HG02588 (cell line): ENCODE data around the gene GTF2IRD2.
"Not testable (repeated sequence)": the region's sequence is repeated elsewhere in the genome, so short reads cannot be mapped to it uniquely, and the experiment has no call there.

Source experiments
- ATAC-seq: cut with Tn5 transposase; IDR thresholded peaks from one replicate; pipeline ENCODE4 v1.9.1; 2021; ENCODE audit warnings: mild to moderate bottlenecking, moderate library complexity; ENCODE audit not compliant: unreplicated experiment

GTF2IRD2 gene

DNA sequence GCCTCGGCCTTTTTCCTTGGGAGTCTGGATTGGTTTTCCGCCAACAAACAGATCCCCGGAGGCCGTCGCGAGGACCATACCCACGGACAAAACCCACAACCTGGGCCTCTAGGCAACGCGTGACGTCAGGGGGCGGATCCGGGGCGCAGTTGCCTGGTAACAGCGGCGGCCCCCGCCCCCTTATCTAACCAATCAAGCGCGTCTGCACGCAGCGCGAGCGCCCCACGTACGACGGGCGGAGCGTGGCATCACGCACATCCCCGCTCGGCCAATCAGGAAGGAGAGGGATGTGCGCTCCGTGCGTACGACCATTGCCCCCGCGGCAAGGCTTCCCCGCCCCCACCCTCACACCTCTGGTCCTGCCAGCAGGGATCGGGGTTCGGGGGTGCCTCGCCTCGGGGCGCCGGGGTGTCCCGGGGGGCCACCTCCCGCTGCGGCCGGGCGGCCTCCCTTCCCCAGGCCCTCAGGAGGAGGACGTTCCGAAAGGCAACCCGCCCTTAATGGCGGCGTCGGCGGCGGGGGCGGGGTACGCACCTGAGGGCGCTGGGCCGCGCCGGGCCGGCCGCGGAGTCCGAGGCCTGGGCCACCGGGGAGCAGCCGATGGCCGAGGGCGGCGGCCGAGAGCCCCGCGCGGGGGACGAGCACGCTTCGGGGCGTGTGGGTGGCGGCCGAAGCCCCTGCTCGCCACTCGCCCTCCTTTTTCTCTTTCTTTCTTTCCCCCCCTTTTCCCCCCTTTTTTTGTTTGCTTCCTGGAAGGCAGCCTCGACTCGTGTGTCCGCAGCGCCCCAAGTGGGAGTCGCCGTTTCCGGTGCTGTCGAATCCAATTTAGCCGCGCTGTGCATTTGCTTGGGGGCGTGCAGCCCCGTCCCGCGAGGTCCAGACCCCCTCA lies at the start of gene GTF2IRD2:
TSS of gene GTF2IRD2 (minus strand) at position 773 of the 889 bp plus-strand sequence. CDS start 15,227 bp downstream, outside the sequence.
- ATAC-seq: peak; percentile 84

DNA sequence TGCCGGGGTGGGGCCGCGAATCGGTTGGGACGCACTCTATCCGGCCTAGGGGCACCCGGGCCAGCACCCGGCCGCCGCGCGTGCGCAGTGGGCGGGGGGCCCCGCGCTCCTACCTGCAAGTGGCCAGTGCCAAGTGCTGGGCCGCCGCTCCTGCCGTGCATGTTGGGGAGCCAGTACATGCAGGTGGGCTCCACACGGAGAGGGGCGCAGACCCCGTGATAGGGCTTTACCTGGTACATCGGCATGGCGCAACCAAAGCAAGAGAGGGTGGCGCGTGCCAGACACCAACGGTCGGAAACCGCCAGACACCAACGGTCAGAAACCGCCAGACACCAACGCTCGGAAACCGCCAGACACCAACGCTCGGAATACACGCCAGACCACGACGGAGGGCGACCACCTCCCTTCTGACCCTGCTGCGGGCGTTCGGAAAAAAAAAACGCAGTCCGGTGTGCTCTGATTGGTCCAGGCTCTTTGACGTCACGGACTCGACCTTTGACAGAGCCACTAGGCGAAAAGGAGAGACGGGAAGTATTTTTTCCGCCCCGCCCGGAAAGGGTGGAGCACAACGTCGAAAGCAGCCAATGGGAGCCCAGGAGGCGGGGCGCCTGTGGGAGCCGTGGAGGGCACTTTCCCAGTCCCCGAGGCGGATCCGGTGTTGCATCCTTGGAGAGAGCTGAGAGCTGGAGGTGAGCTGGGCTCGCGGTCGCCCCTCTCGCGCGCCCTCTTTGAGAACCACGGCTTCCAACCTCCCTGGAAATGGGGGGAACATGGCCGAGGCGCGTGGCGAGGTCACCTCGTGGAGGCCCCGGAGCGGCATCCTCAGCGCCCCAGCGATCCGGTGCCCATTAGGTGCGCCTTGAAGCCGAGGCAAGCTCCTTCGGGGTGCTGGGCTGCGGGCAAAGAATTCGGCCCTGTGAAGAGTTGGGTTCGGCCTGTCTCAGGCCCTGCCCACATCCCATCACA lies 39.0 kb upstream of the GTF2IRD2 start:
- peak; percentile 78 for ATAC-seq

DNA sequence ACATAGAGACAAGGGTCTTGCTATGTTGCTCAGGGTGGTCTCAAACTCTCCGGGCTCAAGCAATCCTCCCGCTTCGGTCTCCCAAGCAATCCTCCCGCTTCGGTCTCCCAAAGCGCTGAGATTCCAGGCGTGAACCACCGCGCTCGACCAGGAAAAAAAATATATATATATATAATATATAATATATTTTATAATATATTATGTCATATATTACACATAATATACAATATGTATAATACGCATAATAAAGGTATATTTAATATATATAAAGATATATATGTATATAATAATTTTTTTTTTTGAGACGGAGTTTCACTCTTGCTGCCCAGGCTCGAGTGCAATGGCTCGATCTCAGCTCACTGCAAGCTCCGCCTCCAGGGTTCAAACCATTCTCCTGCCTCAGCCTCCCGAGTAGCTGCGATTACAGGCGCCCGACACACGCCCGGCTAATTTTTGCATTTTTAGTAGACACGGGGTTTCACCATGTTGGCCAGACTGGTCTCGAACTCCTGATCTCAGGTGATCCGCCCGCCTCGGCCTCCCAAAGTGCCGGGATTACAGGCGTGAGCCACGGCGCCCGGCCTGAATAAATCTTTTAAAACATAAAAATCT lies 38.2 kb upstream of the GTF2IRD2 start:
- ATAC-seq: not testable (repeated sequence)

DNA sequence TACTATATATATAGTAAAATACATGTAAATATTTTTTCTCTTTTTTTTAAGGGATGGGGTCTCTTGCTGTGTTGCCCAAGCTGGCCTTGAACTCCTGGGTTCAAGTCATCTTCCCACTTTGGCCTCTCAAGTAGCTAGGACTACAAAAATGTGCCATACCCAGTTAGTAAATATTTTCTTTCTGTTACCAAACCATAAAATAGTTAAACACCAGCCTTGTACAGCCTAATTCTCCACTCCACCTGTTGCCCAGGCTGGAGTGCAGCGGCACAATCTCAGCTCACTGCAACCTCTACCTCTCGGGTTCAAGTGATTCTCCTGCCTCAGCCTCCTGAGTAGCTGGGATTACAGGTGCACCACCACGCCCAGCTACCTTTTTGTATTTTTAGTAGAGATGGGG lies 33.9 kb upstream of the GTF2IRD2 start:
- ATAC-seq: not testable (repeated sequence)

DNA sequence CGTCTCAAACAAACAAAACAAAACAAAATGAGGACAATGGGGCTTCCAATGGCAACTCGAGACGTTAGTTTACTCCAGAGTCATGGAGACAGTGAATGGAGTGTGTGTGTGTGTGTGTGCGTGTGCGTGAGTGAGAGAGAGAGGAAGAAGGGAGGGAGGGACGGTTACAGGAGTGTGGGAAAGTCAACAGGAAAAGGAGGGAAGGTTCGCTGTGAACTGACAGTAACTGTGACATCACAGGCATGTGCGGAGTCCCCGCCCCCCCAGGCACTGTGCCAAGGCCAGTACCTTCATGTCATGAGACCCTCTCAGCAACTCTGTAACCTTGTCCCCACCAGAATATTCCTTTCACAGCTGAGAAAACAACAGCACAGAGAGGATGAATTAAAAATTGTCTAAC lies 30.7 kb upstream of the GTF2IRD2 start:
- ATAC-seq: not testable (repeated sequence)

DNA sequence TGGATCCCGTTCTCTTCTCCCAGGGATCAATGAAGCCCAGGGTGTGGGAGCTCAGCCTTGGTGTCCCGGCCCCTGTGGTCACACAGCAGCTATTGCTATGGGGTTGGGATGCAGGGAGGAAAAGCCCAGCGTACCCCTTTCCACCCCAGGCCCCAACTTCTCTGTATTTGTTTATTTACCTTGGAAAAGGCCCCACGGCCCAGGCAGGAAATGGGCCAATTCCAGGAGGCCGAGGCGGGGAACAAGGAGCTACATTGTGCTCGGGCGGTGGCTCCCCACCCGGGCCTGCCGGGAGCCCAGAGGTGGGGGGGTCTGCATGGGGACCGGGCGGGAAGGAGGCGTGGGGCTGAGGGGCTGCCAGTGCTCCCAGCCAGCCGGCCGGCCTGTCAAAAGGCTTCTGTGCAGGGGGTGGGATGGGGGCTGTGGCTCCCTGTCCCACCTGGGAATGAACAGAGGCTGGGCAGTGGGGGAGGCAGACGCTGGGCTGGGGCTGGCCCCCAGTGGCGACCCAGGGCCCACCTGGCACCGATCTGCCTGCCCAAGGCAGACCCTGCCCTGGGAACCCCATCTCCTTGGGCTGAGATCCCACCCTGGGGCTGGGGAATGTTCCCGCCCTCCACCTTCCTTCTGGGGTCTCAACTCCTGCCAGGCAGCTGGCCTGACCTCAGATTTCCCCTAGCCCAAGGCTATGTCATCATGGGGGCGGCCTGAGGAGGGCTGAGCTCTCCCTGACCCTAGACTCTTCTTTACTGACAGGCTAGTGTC lies 23.5 kb upstream of the GTF2IRD2 start:
- not testable (repeated sequence) for ATAC-seq

DNA sequence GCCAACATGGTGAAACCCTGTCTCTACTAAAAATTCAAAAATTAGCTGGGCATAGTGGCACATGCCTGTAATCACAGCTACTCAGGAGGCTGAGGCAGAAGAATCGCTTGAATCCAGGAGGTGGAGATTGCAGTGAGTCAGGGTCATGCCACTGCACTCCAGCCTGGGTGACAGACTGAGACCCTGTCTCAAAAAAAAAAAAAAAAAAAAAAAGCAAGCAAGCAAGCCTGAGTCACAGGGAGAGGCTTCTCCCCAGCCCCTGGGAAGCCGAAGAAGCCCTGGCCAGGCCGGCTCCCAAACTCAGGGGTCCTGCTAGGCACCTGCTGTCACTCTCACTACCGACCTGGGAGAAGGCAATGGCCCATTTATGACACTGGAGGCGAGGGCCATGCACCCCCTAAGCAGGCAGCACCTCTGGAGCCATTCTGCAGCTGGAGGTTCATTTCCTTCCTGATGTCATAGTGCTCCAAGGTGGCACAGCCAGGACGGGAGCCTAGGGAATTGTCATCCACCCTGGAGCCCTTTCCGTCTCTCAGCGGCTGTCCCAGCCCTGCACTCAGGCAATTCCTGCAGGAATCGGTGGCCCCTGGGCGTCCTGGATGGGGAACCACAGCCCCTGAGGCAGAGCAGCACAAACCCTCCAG lies 22.8 kb upstream of the GTF2IRD2 start:
- not testable (repeated sequence) for ATAC-seq

DNA sequence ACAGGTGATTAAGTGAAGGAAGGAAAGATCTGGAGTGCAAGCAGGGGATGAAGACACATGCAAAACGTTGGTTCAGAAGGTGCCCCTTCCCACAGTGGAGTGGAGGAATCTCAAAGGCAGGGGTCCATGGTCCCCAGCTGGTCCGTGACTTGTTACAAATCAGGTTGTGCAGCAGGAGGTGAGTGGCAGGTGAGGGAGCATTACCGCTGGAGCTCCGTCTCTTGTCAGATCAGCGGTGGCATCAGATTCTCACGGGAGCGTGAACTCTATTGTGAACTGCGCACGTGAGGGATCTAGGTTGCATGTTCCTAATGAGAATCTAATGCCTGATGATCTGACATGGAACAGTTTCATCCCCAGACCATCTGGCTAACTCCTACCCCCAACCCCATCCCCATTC lies 21.1 kb upstream of the GTF2IRD2 start:
- ATAC-seq: not testable (repeated sequence)

DNA sequence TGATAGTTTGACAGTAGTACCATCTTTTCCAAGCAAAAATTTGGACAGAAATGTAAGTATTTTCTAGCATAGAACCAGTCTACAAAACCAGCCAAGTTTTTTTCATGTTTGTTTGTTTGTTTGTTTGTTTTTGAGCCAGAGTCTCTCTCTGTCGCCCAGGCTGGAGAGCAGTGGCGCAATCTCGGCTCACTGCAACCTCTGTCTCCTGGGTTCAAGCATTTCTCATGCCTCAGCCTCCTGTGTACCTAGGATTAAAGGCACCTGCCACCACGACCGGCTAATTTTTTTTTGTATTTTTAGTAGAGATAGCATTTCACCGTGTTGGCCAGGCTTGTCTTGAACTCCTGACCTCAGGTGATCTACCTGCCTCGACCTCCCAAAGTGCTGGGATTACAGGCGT lies 14.4 kb upstream of the GTF2IRD2 start:
- not testable (repeated sequence) for ATAC-seq

DNA sequence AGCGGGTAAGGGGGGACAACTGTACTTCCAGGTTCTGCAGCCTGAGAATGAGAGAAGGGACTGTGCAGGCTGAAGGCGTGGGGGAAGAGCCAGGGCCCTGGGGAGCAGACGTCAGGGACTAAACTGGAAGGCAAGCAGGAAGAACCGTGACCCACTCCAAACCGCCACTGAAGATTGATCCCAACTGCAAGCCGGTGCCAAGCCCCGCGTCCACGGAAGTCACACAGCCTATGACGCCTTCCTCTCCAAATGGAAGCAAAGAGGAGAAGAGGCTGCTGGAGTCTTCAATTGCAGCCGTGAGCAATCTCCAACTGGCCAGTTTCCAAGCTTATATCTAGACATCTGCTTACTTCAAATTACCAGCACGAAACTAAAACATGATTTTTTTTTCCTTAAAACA lies 1.6 kb downstream of the GTF2IRD2 start:
- not testable (repeated sequence) for ATAC-seq

DNA sequence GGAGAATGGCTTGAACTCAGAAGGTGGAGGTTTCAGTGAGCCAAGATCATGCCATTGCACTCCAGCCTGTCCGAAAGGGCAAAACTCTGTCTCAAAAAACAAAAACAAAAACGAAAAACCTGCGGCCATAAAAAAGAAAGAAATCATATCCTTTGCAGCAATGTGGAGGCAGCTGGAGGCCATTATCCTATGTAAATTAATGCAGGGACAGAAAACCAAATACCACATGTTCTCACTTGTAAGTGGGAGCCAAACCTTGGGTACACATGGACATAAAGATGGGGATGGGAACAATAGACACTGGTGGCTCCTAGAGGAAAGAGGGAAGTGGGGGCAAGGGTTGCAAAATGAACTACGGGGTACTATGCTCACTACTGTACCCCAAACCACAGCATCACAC lies 21.0 kb downstream of the GTF2IRD2 start:
- not testable (repeated sequence) for ATAC-seq

DNA sequence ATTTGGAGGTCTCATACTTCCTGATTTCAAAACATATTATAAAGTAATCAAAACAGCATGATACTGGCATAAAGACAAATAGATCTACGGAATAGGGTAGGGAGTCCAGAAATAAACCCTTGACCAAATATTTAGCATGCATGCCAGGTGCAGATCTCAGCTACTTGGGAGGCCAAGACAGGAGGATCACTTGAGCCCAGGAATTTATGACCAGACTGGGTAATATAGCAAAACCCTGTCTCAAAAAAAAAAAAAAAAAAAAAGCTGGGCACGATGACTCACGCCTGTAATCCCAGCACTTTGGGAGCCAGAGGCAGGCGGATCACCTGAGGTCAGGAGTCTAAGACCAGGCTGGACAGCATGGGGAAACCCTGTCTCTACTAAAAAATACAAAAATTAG lies 21.4 kb downstream of the GTF2IRD2 start:
- not testable (repeated sequence) for ATAC-seq

DNA sequence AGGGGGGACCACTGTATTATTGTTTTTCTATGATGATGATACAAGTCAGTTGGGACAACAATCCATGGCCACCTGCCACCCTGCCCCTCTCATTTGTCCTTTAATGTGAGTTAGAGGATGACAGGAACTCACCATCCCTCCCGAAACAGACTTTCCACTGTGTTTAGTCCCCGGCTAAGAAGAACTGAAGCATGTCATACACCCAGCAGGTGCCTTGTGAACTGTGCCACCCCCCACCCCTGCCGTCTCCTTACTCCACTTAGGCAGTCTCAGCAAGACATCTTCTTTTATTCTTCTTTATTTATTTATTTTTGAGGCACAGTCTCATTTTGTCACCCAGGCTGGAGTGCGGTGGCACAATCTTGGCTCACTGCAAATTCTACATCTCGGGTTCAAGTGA lies 30.1 kb downstream of the GTF2IRD2 start:
- not testable (repeated sequence) for ATAC-seq

DNA sequence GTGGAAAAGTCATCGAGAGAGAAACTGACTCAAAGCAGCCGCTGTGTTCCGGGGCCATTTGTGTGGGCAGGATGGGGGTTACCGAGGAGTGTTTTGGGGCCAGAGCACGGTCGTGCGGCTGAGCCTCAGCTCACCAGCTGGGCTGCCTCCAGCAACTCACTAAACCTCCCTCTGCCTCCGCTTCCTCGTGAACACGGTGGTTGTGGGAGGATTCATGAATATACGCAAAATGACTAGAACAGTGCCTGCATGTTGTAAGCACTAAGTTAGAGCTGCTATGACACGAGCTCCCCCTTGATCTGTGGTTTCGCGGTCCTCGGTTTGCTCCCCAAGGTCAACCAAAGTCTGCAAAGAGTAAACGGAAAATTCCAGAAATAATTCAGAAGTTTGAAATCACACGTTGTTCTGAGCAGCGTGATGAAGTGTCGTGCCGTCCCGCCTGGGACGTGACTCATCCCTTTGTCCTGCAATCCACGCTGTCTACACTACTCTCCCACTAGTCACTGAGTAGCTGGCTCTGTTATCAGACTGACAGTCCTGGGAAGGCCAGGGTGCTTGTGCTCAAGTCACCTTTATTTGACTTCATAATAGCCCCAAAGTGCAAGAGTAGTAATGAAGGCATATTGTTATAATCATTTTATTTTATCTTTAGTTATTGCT lies 31.1 kb downstream of the GTF2IRD2 start:
- ATAC-seq: peak; percentile 73

DNA sequence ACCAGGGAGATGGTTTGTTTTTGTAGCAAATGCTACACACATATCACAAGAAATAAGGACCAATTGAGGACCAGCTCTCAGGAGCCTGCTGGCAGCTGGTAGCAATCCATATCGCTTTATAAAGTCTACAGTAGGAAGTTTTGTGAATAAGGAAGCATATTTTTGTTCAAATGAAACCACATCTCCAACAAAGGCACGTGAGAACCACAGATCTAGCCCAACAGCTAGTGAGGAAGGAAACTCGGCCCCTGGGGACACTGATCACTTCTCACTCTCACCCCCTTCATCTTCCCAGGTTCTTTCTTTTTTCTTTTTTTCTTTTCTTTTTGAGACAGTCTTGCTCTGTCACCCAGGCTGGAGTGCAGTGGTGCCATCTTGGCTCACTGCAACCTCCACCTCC lies 35.5 kb downstream of the GTF2IRD2 start:
- not testable (repeated sequence) for ATAC-seq

DNA sequence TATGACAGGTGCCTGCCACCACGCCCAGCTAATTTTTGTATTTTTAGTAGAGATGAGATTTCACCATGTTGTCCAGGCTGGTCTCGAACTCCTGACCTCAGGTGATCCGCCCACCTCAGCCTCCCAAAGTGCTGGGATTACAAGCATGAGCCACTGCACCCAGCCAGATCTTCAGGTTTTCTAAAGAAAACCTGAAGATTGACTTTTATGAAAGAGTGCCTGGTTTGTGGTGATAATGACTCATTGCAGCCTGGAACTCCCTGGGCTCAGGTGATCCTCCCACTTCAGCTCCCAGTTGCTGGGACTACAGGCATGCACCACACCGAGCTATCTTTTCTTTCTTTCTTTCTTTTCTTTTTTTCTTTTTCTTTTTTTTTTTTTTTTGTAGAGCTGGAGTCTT lies 52.8 kb downstream of the GTF2IRD2 start:
- ATAC-seq: not testable (repeated sequence)

DNA sequence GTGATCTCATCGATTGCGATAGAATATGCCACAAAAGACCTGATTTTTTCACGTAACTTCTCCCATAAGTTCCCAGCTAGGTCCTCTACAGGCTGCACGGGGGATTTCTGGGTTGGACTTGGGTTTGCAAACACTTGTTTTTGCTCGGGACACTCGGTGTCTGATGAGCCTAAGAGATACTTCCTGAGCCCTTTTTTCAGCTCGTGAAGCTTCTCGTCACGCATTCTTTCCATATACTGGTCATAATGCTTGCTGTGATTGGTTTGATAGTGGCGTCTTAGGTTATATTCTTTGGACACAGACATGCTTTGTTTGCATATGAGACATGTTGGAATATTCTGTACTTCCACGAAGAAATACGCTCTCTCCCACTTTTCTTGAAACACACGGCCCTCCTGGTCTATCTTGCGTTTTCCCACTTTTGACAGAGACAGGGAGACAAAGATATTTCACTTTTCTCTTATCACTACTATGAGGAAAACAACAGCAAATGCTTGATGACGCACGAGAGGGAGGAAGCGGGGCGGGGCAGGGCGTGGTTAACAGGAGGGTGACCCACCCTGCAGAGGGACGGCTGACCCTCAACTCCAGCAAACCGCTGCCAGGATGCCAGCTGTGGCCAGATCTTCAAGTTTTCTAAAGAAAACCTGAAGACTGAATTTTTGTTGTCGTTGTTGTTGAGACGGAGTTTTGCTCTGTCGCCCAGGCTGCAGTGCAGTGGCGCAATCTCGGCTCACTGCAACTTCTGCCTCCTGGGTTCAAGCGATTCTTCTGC lies 53.4 kb downstream of the GTF2IRD2 start:
- ATAC-seq: not testable (repeated sequence)

DNA sequence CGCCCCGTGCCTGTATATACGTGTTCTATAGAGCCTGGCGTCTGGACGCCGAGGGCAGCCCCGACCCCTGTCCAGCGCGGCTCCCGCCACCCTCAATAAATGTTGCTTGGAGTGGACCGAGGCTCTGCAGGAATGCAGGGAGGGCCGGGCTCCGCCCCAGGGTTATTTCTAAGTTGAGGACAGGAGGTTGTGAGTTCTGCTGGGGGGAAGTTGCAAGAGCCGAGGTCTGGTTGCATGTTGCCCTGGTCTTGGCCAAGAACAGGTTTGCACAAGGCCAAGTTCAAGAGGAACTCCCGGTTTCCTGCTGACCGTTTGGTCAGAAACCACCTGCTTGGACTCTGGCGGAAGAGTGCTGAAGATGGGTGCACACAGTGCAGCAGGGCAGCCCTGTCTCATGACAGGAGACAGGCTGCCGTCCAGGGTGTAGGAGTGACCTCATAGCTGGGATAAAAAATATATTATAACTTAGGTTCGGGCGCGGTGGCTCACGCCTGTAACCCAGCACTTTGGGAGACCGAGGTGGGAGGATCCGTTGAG lies 62.1 kb downstream of the GTF2IRD2 start:
- not testable (repeated sequence) for ATAC-seq
